ENCODE measurements around the gene SHROOM1.

The SHROOM1 gene

DNA sequence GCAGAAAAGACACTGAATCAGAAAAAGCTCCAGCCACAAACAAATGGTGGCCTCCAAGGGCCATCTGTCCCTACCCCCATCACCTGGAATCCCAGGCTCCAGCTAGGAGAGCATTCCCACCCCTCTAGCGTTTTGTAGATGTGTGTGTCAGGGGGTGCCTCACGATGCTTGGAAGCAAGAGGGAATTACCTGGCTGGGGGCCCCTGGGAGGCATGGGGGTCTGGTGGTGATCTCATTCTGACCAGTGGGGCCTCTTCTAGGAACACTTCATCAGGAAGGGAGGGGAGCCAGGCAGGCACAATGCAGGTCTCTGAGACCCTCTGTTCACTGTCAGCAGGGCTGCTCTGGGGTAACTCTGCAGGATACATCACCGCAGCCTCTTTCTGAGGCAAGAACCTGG, 6.0 kb downstream of the SHROOM1 start:
- DNase-seq (ENCODE audit: low read depth in 2 of 2) = no peak

DNA sequence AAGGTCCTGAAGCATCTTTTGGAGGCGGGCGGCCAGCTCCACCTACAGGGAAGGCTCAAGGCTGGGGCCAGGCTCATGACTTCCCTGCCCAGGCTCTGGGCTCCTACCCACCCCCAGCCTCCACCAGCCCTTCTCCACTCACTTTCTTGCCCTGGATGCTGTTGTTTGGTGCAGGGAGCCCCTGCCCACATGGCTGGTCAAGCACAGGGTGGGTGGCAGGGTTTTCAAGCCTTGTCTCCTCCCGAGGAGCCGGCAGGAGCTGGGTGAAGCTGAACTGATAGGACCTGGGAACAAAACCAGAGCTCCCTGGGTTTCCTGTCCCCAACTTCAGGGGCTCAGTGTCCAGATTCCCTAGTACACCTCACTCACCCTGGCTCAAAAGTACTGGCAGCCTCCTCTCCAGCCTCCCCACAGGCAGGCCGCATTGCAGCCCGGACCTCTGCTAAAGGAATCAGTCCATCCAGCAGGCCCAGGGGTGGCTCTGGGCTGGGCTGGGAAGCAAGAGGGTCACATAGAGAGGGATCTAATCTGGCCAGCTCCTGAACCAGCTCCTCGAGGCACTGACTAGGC, 6.9 kb downstream of the SHROOM1 start:
- no peak for DNase-seq (ENCODE audit: low read depth in 2 of 2)

DNA sequence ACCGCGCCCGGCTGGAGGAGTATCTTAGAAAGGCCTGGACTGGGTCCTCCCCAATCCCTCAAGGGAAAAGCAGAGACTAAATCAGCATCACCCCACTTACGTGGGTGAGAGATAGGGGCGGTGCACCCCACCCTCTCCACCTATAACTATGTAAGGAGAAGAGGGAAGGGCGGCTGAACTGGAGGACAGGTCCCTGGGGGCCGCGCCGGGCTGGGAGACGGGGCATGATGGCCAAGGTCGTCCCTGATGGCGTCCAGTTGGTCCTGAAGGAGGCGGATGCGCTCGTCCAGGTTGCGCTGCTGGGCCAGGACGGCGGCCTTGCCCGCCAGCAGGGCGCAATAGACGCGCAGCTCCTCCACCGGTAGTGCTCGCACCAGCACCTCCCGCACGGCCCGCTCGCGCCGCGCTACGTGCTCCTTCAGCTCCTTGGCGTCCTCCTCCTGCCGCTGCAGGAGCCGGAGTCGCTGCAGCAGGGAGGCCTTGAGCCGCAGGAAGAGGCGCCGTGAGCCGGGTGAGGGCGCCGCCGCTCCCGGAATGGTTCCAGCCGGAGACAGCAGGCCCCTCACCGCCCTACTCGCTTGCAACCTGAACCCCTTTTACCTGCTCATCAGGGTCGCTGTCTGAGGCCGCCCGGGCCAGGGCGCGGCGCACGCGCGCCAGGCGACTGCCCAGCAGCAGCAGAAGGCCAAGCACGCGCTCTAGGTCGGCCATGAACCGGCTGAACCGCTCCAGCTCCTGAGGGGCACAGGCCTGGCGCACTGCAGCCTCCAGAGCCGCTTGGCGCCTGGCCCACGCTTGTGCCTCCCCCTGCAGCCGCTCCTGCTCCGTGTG, 7.6 kb downstream of the SHROOM1 start:
- DNase-seq (ENCODE audit: low read depth in 2 of 2) = no peak

DNA sequence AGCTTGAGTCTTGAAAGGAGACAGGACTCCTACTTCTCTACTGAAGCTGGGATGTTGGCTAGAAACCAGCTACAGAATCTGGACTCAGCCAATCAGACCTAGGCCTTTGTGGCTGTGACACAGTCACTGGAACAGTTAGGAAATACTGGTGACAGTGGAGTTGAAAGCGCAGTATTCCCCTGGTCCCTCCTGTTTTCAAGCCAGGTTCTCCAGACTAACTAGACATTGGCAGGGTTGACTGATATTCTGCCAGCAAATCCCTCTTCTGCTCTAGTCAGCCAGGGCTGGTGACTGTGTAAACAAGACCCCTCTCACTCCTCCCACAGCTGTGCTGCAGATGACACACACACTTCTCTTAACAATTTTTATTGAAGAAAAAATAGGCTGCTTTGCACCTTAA, 8.7 kb downstream of the SHROOM1 start:
- DNase-seq (ENCODE audit: low read depth in 2 of 2) = no peak

DNA sequence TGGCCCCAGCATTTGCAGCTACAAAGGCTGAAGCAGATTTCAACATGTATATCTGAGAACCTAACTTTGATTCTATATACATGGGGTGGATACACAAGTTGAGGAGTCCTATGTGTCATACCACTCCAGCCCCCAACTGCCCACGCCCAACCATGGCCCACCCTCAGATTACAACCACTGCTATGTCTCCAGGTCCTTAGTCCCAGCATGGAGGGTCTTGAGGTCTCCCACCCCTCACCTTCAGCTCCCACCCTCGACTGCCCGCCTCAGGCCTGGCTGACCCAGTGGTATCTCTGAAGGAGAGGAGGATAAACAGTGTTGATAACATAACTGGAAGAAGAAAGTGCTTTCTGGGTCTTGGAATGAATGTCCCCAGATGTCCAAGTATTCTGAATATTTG, 9.1 kb downstream of the SHROOM1 start:
- DNase-seq (ENCODE audit: low read depth in 2 of 2) = no peak

DNA sequence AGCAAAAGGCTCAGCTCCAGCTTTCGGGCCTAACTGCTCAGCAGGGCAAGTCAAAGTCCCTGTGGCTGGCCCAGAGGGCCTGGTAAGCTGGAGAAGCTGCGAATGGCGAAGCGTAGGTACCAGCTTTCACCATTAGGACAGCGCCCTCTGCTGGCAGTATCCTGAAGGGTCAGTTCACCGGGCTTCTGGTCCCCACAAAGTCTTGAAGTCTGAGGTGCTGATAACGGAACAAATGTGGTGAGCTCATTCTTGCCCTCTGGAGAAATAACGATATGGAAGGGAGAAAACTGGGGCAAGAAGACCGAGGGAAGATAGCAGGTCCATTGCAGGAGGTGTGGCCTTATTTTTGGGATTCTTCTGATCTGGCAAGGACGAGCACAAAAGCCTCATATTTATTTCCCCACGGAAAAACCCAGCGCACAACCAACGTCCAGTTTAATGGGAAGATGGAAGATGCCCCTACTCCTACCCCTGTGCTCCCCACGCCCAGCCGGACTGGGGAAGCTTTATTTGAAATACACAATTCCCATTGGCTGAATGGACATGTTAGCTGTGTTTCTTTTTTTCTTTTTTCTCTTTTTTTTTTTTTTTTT, 10.2 kb downstream of the SHROOM1 start:
- DNase-seq (ENCODE audit: low read depth in 2 of 2) = peak; percentile 69 to 78

DNA sequence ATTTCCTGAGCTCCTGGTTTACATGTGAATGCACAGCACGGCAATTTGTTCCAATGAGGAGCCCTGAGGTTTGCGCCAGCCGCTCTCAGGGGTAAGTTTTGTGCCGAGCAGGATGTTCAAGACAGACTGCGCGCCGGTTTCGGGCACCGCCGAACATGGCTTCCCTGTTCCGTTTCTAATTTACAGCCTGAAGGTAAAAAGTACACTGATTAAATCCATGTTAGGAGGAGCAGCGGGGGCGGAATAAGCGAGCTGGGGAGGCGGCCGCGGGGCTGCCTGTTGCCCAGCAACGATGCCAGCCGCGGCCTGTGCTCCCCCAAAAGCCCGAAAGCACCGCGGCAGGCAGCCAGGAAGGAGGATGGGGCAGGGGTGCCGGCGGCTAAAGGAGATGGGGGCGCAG, 11.0 kb downstream of the SHROOM1 start:
- DNase-seq (ENCODE audit: low read depth in 2 of 2) = no peak

DNA sequence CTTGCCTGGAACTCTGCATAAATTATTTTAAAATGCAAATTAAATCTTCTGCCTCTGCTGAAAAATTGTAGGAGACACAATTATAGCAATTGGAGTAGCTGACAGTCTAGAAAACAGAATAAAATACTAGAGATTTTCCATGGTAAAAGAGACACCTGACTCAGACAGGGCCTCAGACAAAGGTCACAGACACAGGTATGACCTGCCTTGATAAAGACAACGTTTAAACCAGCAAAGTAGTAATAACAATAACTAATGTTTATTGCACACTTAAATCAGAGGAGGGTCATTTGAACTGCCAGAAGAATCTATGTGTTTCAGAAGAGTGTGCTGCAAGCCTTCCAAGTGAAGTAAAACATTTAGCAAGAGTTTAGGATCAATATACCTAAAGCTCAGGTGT, 13.4 kb downstream of the SHROOM1 start:
- no peak for DNase-seq (ENCODE audit: low read depth in 2 of 2)

DNA sequence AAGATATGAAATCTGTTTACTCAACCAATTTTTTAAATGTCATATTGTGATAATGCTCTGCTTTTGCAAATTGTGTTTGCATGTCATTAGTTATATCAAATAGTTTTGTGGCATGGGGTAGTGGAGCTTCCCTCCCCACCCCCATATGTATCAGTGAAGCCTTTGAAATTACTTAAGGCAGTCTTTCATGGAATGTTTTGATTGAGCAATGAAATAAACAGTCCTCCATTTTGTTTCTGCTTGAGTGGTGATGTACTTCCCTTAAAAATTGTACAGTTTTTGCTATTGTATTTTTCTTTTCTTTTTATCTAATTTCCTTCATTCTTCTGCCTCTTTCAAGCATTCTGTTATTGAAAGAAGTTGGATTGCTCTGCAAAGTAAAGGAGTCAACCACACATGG, 13.9 kb downstream of the SHROOM1 start:
- no peak for DNase-seq (ENCODE audit: low read depth in 2 of 2)

DNA sequence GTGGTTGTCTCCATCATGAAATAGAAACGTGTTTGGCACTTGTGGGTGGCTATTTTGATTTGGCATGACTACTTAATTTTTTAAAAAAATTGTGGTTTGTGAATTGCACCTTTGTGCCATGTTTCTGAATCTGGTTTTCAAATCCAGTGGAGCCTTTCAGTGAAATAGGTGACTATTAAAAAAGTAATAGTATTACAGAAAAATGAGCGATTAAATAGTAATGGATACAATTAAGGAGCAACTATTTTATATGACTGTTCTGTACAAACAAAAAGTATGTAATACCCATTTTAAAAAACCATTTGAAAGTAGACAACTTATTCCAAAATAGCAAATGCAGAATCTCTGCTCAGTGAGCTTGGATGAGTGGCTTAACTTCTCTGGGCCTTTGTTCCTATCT, 14.4 kb downstream of the SHROOM1 start:
- no peak for DNase-seq (ENCODE audit: low read depth in 2 of 2)

DNA sequence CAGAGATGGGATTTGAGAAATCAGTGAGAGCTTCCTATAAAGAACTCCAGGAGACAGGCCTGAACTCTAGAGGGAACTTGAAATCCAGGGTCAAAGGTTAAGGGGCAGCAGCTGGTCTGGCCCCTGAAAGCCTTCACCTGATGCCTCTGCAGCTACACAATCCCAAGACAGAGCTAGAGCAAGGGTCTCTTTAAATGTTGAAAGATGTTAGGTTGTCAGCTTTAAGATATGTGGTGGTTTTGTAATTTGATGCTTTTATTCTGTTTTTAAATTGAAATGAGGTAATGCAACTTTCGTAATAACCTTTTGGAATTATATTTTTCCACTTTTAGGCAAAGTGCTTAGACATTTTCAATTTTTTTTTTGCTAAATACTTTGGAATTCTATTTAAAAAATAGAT, 15.0 kb downstream of the SHROOM1 start:
- DNase-seq (ENCODE audit: low read depth in 2 of 2) = no peak

DNA sequence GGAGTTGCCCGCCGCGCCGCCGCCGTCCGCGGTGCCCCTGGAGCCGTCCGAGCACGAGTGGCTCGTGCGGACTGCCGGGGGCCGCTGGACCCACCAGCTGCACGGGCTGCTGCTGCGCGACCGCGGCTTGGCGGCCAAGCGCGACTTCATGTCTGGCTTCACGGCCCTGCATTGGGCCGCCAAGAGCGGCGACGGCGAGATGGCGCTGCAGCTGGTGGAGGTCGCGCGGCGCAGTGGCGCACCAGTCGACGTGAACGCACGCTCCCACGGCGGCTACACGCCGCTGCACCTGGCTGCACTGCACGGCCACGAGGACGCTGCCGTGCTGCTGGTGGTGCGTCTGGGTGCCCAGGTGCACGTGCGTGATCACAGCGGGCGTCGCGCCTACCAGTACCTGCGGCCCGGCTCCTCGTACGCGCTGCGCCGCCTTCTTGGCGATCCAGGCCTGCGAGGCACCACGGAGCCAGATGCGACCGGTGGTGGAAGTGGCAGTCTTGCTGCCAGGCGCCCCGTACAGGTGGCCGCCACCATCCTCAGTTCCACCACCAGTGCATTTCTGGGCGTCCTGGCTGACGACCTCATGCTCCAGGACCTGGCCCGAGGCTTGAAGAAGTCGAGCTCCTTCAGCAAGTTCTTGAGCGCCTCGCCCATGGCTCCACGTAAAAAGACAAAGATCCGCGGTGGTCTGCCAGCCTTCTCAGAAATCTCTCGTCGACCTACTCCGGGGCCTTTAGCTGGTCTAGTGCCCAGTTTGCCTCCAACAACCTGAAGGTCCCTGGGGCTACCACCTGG, 15.7 kb downstream of the SHROOM1 start:
- DNase-seq (ENCODE audit: low read depth in 2 of 2) = no peak

DNA sequence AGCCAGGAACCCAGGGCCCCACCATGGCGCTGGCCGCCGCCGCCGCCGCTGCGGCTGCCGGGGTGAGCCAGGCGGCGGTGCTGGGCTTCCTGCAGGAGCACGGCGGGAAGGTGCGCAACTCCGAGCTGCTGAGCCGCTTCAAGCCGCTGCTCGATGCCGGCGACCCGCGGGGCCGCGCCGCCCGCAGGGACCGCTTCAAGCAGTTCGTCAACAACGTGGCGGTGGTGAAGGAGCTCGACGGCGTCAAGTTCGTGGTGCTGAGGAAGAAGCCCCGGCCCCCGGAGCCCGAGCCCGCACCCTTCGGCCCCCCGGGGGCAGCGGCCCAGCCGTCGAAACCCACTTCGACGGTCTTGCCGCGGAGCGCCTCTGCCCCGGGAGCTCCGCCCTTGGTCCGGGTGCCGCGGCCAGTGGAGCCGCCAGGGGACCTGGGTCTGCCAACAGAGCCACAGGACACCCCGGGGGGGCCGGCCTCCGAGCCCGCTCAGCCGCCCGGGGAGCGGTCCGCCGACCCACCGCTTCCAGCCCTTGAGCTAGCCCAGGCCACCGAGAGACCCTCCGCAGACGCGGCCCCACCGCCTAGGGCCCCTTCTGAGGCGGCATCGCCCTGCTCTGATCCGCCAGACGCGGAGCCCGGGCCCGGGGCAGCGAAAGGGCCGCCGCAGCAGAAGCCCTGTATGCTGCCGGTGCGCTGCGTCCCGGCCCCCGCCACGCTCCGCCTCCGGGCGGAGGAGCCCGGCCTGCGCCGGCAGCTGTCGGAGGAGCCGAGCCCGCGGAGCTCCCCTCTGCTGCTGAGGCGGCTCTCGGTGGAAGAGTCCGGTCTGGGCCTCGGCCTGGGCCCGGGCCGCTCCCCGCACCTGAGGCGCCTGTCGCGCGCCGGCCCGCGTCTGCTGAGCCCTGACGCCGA, 16.6 kb downstream of the SHROOM1 start:
- no peak for DNase-seq (ENCODE audit: low read depth in 2 of 2)

DNA sequence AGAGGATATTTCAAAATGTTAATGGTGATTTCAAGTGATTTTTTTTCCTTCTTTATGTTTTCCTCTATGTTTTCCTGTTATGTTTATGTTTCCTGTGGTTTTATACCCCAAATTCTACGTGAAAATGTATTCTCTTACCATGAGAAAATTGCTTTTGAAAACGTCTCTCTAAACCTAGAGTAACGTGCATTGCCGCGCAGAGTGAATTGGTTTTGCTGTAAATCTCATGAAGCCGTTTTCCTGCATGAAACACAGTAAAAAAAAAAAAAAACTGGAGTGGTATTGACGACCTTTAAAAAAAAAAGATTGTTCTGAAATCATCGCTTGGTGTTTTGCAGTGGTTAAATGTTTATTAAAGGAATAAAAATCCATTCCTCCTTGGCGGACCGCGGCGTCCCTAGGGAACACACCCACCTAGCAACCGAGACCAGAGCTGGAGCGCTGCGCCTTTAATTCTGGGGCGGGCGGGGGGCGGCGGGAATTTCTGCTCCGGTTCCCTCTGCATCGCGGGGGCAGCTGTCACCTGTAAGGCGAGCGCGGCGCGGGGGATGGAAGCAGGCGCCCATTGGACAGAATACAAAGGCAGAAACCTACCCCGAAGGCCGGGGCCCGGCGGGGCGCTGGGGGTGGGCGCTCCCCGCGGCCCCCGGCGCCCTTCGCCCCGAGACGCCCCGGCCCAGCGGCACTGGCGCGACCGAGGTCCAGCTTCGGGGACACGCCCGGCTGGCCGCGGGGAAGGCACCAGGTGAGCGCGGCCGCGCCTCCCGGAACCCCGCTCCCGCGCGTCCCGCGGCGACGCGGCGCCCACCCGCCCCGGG, 17.5 kb downstream of the SHROOM1 start, which contains the start of gene SOWAHA:
TSS of gene SOWAHA (plus strand) at position 522 of the 818 bp plus-strand sequence. CDS start 320 bp downstream, outside the sequence.
- no peak for DNase-seq (ENCODE audit: low read depth in 2 of 2)

DNA sequence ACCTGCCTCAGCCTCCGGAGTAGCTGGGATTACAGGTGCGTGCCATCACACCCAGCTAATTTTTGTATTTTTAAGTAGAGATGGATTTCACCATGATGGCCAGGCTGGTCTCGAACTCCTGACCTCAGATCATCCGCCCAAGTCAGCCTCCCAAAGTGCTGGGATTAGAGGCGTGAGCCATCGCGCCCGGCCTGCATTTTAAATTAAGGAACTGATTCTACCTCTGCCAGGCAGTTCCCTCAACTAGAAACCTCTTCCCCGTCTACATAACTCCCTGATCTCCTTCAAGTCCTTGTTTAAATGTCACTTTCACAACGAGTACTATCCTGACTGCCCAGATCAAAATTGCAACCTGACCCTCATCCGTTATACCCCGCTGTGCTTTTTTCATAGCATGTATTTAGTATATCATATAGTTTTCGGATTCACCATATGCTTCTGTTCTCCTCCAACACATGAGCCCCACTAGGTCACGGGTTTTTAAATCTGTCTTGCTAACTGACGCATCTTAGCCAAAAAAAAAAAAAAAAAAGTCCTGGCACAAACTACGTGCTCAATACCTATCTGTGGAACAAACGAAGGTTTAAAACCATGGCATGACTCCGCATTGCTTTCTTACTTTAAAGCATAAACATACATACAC, 18.2 kb downstream of the SHROOM1 start:
- DNase-seq (ENCODE audit: low read depth in 2 of 2) = no peak

DNA sequence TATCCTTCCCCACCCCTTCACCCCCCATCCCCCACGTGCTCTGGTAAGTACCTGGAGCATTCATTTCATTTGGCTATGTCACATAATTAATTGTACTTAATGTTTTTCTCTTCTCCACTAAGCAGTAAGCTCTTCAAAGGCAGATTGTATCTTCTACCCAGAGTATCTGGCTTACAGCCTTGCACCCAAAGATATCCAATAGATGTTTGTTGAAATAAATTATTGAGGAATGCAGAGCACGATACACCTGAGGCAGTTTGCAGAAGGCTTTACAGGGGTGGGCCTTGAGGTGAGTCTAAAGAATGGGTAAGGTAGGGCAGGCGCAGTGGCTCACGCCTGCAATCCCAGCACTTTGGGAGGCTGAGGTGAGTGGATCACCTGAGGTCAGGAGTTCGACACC, 19.8 kb downstream of the SHROOM1 start:
- no peak for DNase-seq (ENCODE audit: low read depth in 2 of 2)

DNA sequence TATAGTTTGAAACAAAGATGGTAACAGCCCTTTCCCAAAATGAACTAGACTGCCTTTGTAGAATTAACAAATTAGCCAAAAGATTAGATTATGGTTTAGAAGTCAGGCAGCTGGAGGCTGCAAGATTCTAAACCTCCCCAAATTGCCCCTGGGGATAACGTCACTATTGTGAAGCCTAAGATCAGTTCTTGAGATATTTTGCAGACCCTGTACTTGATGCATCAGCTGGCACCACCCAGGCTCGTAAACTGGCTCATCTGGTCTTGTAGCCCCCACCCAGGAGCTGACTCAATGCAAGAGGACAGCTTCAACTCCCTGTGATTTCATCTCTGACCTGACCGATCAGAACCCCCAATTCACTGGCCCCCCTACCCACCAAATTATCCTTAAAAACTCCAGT, 21.6 kb downstream of the SHROOM1 start:
- no peak for DNase-seq (ENCODE audit: low read depth in 2 of 2)

DNA sequence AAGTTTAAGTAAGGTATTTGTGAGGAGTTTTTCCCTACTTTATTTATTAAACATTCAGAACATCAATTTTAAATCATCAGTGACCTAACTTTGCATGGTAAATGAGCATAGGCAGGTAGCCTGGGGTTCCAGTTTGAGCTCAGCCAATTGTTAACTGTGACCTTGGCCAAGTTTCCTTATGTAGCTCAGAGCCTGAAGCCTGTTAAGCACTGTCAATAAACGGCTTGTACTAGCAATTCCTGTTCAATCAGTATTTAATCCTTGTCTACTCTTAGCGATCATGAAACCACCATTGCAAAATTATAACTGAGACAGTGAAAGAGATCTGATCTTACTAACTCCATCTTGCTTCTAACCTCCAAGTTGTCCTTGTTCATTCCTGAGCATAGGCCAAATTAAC, 22.0 kb downstream of the SHROOM1 start:
- DNase-seq (ENCODE audit: low read depth in 2 of 2) = no peak

DNA sequence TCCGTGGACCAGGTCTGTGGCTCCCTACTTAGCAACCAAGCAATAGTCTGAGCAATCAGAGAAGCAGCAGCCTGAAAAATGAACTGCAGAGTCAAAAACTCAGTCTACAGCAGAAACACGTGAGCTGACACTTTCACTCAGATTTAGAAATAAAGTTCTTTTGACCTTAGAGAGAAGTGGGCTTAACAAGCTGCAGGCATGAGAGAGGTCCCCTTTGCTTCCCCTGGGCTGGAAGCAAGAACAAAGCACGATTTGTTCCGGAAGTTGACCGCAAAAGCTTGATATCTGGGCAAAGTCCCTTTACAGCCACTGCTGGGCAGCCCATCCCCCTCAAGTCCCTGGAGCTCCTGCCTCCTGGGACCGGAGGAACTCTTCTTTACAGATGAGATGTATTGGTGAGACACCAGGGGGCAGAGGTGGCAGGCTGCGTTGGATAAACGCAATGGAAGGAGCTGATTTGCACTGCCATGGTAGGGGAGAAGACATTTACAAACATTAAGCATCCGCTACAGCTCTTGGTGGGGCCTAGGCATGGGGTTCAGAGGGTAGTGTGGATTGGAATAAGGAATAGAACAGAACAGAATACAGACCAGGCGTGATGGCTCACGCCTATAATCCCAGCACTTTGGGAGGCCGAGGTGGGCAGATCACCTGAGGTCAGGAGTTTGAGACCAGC, 23.1 kb downstream of the SHROOM1 start:
- no peak for DNase-seq (ENCODE audit: low read depth in 2 of 2)
